CD4-positive, alpha-beta T cell treated with Interferon alpha-2 for 1 hour (primary cell): ENCODE data around the gene IFI27.
"Not testable (repeated sequence)": the region's sequence is repeated elsewhere in the genome, so short reads cannot be mapped to it uniquely, and the experiment has no call there.

Source experiments
- DNase-seq, 2 donors: peaks; one replicate each; pipeline ENCODE4 v3.0.0-alpha.2; 2020 to 2022

Gene IFI27

DNA sequence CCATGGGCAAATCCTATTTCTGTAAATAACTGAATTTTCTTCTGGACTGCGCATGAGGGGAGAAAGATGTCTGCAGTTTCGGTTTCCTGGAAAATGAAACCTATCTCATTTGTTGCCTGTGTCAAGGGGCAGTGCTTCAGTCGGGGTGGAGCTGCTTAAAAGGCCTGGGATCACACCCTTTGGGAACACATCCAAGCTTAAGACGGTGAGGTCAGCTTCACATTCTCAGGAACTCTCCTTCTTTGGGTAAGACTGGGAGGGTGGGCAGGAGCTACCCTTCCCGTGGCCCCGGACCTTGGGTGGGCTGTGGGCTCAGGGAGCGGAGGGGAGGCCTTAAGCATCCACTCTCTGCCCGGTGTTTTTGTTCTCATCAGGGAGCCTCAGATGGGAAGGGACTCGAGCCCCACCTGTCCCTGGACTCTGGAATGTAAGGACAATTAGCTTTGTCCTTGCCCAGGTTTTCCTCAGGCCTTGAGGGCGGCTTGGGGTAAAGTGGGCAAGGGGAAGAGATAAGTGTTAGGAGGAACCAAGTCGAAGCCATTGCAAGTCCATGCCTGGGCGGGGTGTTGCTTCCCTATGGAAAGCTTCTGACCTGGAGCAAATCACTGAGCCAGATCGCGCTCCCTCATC, at the start of gene IFI27:
IFI27 (plus strand) TSS at position 185 of the 630 bp plus-strand sequence.
- peak in 1 of 2 donors; percentile 10 for DNase-seq

DNA sequence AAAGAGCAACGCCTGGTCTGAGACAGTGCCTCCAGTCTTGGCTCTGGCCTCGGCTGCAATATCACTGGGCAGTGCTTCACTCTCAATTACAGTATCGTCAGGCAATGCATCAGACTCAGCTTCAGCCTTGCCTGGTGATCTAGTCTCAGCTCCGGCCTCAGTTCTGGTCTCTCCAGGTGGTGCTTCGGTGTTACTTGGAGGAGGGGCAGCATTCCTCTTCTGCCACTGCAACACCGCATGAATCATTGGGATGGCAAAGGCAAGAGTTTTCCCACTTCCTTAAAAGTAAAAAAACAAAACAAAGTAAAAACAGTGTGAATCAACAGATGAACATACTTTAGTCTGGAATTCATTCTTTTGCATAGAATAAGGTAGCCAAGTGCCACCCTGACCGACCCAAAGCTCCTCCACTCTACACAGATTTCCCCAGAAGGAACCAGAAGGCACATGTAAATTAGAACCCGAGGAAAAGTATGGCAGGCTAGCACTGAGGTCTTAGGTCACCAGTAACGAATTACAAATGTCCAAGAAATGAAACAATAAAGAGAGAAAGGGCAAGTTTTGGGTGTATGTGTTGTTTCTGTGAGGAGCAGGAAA, 48.1 kb upstream of the IFI27 start:
- no peak for DNase-seq

DNA sequence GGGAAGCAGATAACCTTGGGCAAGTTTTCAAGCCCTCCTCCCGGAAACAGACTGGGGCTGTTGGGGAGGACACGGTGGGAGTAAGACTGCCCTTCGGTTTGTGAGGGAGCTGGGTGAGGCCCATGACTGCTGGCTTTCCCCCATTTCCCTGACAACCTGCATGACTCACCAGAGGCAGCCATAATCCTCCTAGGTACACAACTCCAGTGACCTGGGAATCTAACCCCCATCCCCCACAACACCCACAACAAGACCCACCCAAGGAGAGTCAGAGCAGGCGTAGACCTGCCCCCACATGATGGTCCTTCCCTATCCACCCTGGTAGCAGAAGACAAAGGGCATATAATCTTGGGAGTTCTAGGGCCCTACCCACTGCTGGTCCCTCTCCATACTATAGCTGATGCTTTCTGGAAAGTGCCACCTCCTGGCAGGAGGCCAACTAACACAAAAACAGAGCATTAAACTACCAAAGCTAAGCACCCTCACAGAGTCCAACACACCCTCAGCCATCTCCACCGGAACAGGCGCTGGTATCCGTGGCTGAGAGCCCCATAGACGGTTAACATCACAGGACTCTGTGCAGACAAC, 44.4 kb upstream of the IFI27 start:
- no peak for DNase-seq

DNA sequence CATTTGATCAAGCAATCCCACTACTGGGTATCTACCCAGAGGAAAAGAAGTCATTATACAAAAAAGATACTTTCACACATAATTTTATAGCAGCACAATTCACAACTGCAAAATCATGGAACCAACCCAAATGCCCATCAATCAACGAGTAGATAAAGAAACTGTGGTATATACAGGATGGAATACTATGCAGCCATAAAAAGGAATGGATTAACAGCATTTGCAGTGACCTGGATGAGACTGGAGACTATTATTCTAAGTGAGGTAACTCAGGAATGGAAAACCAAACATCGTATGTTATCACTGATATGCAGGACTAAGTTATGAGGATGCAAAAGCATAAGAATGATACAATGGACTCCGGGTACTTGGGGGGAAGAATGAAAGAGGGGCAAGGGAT, 38.5 kb upstream of the IFI27 start:
- not testable (repeated sequence) for DNase-seq

DNA sequence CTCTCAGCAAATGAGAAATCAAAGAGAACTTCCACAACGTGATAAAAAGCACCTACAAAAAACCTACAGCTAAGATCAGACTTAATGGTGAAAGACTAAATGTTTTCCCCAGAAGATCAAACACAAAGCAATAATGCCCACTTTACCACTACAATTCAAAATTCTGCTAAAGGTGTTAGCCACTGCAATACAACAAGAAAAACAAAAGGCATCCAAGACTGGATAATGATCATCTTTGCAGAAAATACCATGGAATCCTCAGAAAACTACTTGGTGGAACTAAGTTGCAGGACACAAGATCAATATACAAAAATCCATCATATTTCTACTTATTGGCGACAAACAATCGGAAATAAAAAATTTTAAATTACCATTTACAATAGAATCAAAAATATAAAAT, 36.0 kb upstream of the IFI27 start:
- DNase-seq, result no peak

DNA sequence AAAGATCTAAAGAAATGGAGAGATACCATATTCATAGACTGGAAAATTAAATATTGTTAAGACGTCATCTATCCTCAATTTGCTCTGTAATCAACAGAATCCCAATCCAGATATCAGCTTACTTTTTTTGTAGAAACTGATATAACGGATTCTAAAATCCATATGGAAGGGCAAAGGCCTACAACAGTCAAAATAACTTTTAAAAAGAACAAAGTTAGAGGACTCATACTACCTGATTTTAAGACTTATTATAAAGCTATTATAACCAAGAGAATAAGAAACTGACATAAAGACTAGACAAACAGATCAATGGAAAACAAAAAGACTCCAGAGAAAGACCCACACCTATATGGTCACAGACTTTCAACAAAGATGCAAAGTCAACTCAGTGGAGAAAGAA, 35.5 kb upstream of the IFI27 start:
- no peak for DNase-seq

DNA sequence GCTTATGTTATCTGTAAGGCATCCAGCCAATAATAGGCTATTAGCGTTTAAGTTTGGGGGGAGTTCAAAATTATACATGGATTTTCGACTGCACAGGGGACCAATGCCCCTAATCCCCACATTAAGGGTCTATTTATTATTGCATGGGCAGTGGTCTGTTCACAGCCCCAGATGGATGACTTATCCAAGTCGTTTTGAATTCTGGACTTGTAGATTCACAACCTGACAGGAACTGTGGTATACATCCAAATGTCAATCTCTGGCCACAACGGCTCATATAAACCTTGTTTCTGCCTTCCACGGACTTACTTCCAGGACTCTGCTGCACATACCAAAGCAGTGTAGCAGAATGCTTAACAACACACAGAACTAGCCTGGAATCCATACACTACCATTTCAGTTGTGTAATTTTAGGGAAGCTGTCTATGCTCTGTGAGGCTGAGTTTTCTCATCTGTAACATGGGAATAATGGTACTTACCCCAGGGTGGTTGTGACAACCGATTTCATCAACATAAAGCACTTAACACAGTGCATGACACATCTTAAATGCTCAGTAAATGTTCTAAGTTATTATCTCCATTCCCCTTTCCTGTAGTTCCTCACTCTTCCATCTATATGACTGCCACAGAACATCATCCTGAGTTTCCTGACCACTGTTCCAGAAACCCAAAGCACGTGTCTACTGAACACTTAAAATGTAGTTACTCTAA, 33.3 kb upstream of the IFI27 start:
- no peak for DNase-seq

DNA sequence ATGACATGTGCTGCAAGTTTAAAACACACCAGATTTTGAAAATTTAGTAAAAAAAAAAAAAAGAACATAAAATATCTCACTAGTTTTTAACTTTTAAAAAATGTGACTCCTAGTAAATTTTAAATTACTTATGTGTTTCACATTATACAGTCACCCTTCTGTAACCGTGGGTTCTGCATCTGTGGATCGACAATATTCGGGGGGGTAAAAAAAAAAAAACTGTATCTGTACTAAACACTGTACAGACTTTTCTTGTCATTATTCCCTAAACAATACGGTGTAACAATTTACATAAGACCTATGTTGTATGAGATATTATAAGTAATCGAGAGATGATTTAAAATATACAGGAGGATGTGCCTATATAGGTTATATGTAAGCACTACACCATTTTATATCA, 32.7 kb upstream of the IFI27 start:
- DNase-seq, result no peak

DNA sequence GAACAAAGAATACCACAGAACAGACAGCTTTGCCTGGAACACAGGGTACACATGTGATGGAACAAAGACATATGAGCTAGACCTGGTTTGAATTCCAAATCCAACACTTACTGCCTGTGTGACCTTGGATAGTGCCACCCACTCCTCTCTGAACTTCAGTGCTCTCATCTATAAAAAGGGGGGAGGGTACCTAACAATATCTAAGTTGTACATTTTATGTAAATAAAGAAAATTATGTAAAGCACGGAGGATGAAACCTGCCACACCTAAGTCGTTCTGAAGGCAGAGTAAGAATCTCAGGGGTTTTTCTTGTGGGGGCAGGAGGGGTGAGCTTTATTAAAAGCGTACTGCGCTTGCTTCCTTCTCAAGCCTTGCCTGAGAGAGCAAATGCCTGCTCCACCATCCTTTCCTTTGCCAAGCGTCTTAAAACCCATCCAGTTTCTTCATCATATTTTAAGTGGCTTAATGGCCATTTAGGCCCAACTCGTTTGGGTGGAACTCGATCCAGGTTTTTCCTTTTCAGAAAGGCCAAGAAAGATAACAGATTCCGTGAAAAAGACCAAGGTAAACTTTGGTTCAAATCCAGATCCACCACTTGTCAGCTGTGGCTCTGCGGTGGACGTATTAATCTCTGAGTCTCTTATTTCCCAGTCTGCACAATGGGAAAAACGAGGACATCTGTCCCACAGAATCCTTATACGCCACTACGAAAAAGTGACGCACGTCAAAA, 30.5 kb upstream of the IFI27 start:
- peak in 1 of 2 donors; percentile 46 for DNase-seq

DNA sequence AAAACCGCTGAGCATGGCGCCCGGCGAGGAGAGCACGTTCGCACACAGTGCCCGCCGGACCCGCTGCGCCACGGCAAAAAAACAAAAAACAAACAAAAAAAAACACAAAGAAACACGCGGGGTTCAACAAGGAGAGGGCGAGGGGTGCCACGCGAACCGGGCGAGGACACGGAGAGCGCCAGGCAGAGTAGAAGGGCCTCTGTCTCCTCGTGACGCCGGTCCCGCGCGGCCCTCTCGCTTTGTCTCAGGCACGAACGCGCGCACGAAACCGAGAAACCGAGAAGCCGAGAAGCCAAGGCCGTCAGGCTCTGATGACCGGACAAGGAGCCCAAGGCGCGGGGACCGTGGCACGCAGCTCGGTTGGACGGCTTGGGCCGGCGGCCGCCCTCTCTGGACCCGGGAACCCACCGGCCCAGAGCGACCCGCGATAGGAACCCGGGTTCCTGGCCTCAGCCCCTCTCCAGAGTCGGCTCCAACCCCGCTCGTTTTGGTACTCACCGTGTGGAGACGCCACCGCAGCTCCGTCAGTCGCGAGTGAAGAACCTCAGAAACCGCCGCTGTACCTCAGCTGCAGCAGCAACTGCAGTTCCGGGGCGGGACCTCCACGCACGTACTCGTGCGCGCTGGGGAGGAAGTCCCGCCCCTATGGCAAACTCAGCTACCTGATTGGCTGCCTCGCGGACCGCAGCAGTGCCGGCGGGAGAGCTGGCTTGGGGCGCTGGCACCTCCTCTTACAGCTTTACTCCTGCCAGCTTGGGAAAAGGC, 29.7 kb upstream of the IFI27 start, which contains the start of the genes DDX24 and IFI27L1:
DDX24 (minus strand) TSS at position 582 of the 765 bp plus-strand sequence. CDS start 1,460 bp downstream, outside the sequence.
IFI27L1 (plus strand) TSS at position 690 of the 765 bp plus-strand sequence. CDS start 15,628 bp downstream, outside the sequence.
- DNase-seq, result peak; percentile 97

DNA sequence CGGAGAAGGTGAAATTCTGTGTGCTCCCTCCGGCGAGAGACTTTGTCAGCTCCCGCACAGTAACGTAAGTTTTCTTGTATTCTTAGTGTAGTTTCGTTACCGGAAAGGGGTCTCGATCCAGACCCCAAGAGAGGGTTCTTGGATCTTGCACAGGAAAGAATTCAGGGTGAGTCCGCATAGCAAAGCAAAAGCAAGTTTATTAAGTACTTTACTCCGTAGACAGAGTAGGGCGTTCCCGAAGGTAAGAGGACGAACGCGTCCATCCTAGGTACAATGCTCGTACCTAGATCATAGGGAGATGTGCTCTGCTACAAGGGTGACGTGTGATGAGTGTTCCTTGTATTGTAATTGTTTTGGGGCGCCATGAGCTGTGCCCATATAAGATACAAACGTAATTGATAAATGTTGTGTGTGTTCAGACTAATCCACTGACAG, 29.1 kb upstream of the IFI27 start:
- no peak for DNase-seq

DNA sequence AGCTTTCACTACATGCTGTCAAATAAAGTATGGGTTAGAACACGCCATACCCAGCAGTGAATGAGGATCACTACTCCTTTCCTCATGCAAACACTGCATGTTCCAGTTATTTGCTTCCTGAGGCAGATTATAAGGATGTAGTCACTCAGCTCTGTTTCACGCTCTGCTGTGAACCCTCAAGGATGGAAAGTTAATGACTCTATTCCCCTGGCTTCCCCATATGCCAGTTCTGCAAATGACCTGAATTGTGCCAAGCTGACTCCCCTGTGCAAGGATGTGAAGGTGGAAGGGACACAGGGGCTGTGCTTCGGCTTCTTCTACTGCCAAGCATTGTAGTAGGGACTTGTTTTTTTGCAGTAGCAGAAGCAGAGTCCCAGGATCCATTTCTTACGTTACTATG, 22.6 kb upstream of the IFI27 start:
- no peak for DNase-seq

DNA sequence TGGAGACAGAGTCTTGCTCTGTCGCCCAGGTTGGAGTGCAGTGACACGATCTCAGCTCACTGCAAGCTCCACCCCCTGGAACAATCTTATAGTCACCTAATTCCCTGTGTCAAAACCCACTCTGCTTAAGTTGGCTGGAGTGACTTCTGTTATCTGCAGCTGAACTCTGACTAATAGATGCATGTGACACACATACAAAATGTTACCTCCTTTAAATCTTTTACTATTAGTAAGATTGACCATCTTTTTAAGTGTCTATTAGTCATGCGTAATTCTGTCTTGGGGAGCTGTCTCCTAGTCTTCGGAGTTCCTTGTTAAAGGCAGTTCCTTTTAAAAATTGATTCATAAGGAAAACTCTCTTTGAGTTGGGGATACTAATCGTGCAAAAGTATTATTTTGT, 22.0 kb upstream of the IFI27 start:
- no peak for DNase-seq

DNA sequence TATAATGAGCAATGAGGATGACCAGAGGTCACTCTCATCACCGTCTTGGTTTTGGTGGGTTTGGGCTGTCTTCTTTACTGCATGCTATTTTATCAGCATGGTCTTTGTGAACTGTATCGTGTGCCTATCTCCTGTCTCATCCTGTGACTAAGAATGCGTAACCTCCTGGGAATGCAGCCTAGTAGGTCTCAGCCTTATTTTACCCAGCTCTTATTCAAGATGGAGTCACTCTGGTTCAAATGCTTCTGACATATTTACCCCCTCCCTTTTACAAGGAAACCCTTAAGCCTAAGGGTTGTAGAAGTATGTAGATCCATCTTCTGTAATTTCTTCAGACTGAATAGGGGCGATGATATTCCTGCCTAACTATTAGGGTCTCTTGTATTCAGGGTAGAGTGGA, 21.1 kb upstream of the IFI27 start:
- DNase-seq, result no peak

DNA sequence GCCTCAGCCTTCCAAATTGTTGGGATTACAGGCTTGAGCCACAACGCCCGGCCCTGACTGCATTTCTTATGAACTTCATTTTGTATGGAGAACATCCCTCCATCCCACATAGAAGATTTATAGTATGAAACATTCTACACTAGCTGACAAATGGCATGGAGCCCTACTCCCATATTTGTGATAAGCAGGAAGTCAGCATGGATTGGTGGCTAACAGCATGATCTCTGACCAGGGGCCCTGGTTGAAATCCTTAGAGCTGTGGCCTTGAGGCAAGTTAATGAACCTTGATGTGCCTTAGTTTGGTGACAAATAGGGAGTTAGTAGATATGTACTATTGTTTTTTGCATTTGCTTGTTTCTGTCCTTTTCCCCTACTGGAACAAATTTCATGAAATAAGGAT, 17.1 kb upstream of the IFI27 start:
- no peak for DNase-seq

DNA sequence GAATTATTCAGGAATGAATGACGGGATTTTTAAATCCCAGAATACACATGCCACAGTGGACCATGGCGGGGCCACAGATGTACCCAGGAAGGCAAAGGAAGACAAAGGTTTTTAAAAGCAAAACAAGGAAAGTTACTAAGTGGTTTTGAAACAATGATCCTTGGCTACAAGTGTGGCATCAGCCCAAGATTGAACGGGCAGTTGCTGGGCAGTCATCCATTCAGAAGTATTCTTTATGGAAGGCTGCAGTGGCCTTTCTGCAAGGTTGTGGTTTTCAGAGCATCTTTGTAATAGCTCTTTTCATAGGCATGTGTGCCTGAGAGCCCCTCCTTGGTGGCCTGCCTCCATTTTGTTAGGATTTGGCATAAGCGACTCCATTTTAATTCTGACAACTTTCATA, 13.4 kb upstream of the IFI27 start:
- no peak for DNase-seq

DNA sequence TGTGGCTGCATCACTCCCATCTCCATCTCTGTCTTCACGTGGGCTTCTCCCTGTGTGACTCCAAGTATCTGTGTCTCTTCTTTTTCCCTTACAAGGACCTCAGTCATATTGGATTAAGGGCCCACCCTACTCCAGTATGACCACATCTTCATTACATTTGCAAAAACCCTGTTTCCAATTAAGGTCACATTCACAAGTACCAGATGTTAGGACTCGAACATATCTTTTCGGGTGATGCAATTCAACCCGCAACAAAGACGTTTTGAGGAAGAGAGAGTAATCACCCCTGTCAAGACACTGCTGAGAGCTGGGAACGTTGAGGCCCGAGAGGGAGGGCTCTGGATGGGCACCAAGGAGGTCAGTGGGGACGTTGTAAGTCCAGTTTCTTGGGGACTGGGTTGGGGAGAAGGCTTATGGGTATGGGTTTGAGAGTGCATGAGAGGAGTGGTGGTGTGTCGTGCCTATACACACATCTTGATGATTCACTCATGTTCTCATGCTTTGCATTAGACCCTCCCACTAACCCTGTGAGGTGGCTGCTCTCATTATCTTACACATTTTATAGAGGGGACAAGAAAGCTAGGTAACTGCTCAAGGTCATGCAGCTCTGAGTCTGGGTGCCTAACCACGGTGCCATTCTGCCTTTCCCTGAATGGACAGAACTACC, 12.1 kb upstream of the IFI27 start:
- DNase-seq, result no peak

DNA sequence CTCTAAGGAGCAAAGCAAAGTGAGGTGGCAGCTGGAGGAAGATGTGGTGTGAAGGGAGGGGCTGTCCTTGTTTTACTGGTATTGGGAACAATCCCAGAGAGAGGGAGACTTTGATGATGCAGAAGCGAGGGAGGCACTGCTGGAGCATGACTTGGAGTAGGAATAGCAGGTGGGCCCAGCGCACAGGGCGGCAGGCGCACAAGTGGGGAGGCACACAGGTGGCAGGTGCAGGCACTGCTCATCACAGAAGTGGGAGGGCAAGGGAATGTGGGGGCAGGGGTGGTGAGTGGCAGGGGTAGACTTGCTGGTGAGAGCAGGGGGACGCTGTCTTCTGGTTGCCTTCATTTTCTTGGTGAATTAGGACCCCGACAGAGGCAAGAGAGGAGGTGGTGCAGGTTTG, 11.5 kb upstream of the IFI27 start:
- no peak for DNase-seq

DNA sequence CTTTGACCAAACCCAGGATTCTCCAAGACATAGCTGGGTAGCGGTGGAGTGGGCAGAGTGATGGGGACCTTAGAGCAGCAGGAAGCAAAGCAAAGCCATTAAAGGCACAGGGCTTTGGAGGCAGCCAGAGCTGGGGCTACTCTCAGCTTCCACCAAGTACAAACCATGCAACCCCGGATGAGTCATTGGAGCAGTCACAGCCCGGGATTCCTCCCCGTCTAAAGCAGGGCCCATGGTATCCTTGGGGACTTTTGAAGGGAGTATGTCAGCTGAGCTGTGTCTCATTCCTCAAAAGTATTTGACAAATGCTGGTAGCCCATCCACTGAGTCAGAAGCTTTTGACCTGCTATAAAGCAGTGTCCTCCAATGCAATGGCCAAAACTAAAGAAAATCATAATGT, 9.7 kb upstream of the IFI27 start:
- DNase-seq, result no peak

DNA sequence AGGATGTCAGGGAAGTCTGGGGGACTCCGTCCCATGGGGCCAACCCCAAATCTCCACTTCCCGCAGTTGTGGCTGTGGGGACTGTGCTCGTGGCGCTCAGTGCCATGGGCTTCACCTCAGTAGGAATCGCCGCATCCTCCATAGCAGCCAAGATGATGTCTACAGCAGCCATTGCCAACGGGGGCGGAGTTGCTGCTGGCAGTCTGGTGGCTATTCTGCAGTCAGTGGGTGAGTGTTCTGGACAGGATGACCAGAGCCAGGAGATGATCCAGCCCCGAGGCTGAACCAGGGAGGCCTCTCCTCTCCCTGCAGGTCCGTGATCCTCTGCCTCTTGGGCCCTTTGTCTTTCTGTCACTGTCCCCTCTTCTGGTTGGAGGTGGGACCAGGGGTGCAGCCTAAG, 8.8 kb upstream of the IFI27 start:
- DNase-seq, result no peak

DNA sequence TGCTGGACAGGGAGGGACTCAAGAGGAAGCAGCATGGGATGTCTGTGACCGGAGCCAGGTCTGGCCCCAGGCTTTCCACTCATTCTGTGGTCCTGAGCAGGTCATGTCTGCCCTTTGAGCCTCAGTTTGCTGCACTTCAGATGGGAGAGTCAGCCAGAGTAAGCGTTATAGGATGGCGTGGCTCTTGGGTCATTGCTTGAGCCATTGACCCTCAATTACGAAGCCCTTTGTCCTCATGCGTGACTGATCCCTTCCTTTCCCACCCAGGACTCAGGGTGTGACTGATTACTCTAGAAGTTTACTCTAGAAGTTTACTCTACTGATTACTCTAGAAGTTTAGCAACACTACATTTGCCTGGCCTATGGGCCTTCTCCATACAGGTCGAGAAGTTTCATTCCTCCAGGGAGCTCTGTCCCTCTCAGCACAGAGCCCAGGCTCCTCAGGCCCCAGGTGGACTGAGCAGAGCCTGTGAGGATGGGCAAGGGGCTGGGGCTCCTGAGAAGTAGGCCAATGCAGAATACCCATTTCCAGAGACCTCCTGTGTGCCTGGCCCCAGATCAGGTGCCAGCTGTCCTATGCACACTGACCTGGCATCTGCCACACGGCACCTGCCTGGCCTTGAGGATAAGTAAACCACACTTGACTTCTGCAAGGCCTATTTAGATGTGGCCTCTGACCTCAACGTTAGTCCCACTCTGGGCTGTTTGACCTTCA, 7.6 kb upstream of the IFI27 start:
- no peak for DNase-seq
